Psoas muscle (tissue), 8 donors: ENCODE measurements around the gene MAP4K3. TPM values are rescaled to one million over a fixed set of nuclear protein-coding genes. Genes with fewer than 3 reads are reported as not detected.
"Not testable (repeated sequence)": the region's sequence is repeated elsewhere in the genome, so short reads cannot be mapped to it uniquely, and the experiment has no call there.

Experiments used
- ATAC-seq, 4 donors: fragments of 200-7000 bp; cut with Tn5 transposase; one replicate each; pipeline ENCODE4 v1.9.1; 2020; ENCODE audit warnings: moderate library complexity in 3 of 4, mild to moderate bottlenecking in 2 of 4
- DNase-seq, 2 donors: peaks; one replicate each; pipeline ENCODE4 v3.0.0-alpha.2; 2020
- H3K27ac ChIP-seq: fragments of 200-600 bp; one replicate; pipeline ENCODE4 v1.8.0; 2022
- H3K27me3 ChIP-seq, 3 donors: fragments of 200-600 bp in 1 of 3; one replicate each; pipeline versions ENCODE4 v1.6.1 to v1.8.0; 2013 to 2022; ENCODE audit warnings: low read length in 2 of 3, mild to moderate bottlenecking in 2 of 3, moderate library complexity in 1 of 3; ENCODE audit not compliant: insufficient read depth in 3 of 3
- H3K36me3 ChIP-seq, 2 donors: fragments of 200-600 bp in 1 of 2; one replicate each; pipeline versions ENCODE4 v1.6.1 to v1.8.0; 2013 to 2022; ENCODE audit warnings: low read depth in 1 of 2, mild to moderate bottlenecking in 1 of 2, moderate library complexity in 1 of 2; ENCODE audit not compliant: insufficient read depth in 1 of 2
- H3K4me1 ChIP-seq: fragments of 200-600 bp; one replicate; pipeline ENCODE4 v1.8.0; 2022
- H3K4me3 ChIP-seq: fragments of 200-600 bp; one replicate; pipeline ENCODE4 v1.8.0; 2022; ENCODE audit warnings: mild to moderate bottlenecking
- H3K9me3 ChIP-seq: fragments of 200-600 bp; one replicate; pipeline ENCODE4 v1.8.0; 2022
- CTCF ChIP-seq: fragments of 200-600 bp; IDR thresholded peaks from one replicate; pipeline ENCODE4 v1.8.0; 2022; ENCODE audit warnings: antibody characterized with exemption
- WGBS, 3 donors: extraction: QIAGEN DNeasy Blood & Tissue Kit; methylation state at CpG; one replicate each; pipeline versions ENCODE4 v1.1.6 to v1.1.7; 2013; 5-methylcytosine and 5-hydroxymethylcytosine counted together
- intact Hi-C, 2 donors: fragments of 100-400 bp; cut with DNase I; formaldehyde crosslinking; loops; one replicate each; pipeline versions ENCODE4 v1.11.0 to v1.14.2; 2022
- polyA plus RNA-seq, 3 donors: library from polyadenylated mRNA; stranded (reverse); fragments of 200-250 nt; gene quantifications; one replicate each; pipeline ENCODE4 v1.2.3, GENCODE V29; 2013
- total RNA-seq, 4 donors: library from RNA; stranded (reverse); fragmentation: NEBNext Ultra II Directional in 2 of 4; extraction: Animal tissue kit (Norgen Biotek cat#: 25700) in 2 of 4; gene quantifications; one replicate each; pipeline versions ENCODE4 v1.2.1 to v1.2.4, GENCODE V29; 2021 to 2023
- donor health status: healthy with polysubstance abuse.
- donor health status: DM: no; HTN: no; CAD: no; lungs with moderate emphysema.
- donor health status: Bipolar disorder and iron deficiency.
- donor health status: healthy.
- donor health status: DM: yes; HTN: yes; CAD: no.
- donor health status: DM: no; HTN: no; CAD: no.
- donor health status: DM: no; HTN: no; CAD: no.
- donor health status: DM: yes; HTN: yes; CAD: no.

MAP4K3 gene
- total and polyA plus RNA-seq, 7 donors = 8.4 to 47.7 (median 31.0) TPM

- Histone ChIP-seq H3K9me3 (no peaks in the 10 kb centered on the region), H3K27ac (peak overlapping the region; percentile 30), H3K4me1 (peaks cover 22% of the 10 kb centered on the region), H3K36me3 (peaks cover 0 to 18% of the 10 kb centered on the region in 2 donors), H3K4me3 (no peak overlapping the region), H3K27me3 (no peaks in the 10 kb centered on the region)
- intact Hi-C loops = no loop called here
- no peak for TF ChIP-seq CTCF
- WGBS, 3 donors = 38 to 88% (median 63%) methylated on average over 3 of the region's 3 CpGs
- ATAC-seq (peak in 2 of 4 donors; percentile 68 to 70), DNase-seq (no peak)
Observed at GRCh38 chr2:39335930-39336329, 101.2 kb downstream of the MAP4K3 start.

- intact Hi-C loops = no loop called here
- Histone ChIP-seq H3K9me3 (no peaks in the 10 kb centered on the region), H3K4me3 (no peak overlapping the region), H3K27ac (peak overlapping the region; percentile 30), H3K4me1 (peaks cover 17% of the 10 kb centered on the region), H3K27me3 (no peaks in the 10 kb centered on the region), H3K36me3 (peaks cover 0 to 23% of the 10 kb centered on the region in 2 donors)
- 93 to 97% (median 96%) methylated on average over 4 of the region's 4 CpGs for WGBS, 3 donors
- DNase-seq (no peak), ATAC-seq (peak in 1 of 4 donors; percentile 6)
- TF ChIP-seq CTCF = no peak
Observed at GRCh38 chr2:39334978-39335377, 102.1 kb downstream of the MAP4K3 start.

GRCh38 chr2:39334529-39334928 is 102.6 kb downstream of the MAP4K3 start:
- DNase-seq (no peak), ATAC-seq (peak in 3 of 4 donors; percentile 70 to 75 (median 74))
- intact Hi-C loops = no loop called here
- Histone ChIP-seq H3K36me3 (peaks cover 0 to 27% of the 10 kb centered on the region in 2 donors), H3K27me3 (no peaks in the 10 kb centered on the region), H3K9me3 (no peaks in the 10 kb centered on the region), H3K4me3 (no peak overlapping the region), H3K27ac (peak overlapping the region; percentile 30), H3K4me1 (peaks cover 17% of the 10 kb centered on the region)
- no peak for TF ChIP-seq CTCF

DNA sequence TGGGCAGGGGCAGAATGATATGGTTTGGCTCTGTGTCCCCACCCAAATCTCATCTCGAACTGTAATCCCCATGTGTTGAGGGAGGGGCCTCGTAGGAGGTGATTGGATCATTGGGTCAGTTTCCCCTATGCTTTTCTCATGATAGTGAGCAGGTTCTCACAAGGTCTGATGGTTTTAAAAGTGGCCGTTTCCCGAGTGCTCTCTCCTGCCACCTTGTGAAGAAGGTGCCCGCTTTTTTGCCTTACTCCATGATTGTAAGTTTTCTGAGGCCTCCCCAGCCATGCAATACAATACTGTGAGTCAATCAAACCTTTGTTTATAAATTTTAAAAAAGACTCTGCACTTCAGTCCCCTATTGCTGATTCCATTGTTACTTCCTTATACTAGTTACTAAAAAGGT is 110.4 kb downstream of the MAP4K3 start:
- no peak for TF ChIP-seq CTCF
- WGBS, 3 donors = 96 to 97% (median 96%) methylated on average over 5 of the region's 5 CpGs
- intact Hi-C loops = no loop called here
- H3K36me3 ChIP-seq = peaks cover 2 to 78% of the 10 kb centered on the region in 2 donors
- ATAC-seq = no peak
- H3K4me3 ChIP-seq = no peak overlapping the region
- no peak for DNase-seq
- H3K4me1 ChIP-seq = no peaks in the 10 kb centered on the region
- no peaks in the 10 kb centered on the region for H3K27me3 ChIP-seq
- H3K27ac ChIP-seq = no peak overlapping the region
- no peaks in the 10 kb centered on the region for H3K9me3 ChIP-seq

DNA sequence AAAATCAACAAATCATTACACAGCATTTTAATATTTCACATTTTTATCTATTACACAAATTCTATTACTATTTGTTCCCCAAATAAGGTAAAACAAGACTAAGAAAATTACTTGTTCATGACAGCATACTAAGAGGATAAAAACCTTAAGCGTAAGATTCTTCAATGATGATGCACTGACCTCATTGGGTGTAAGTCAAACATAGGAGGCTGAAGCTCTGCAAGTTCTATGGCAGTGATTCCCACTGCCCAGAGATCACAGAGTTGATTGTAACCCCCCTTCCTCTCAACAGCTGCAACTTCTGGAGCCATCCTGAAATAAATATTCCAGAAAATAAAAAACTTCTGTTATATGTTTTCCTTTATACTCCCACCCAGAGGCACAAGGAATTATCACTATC is 111.1 kb downstream of the MAP4K3 start:
- no peak for DNase-seq
- Histone ChIP-seq H3K4me3 (no peak overlapping the region), H3K4me1 (no peaks in the 10 kb centered on the region), H3K27ac (no peak overlapping the region), H3K9me3 (no peaks in the 10 kb centered on the region), H3K36me3 (peaks cover 2 to 75% of the 10 kb centered on the region in 2 donors), H3K27me3 (no peaks in the 10 kb centered on the region)
- TF ChIP-seq CTCF = no peak
- intact Hi-C loops = no loop called here
- 94 to 98% (median 95%) methylated on average over 1 of the region's 1 CpG for WGBS, 3 donors
- peak in 1 of 4 donors; percentile 49 for ATAC-seq

GRCh38 chr2:39321056-39322035 is 115.7 kb downstream of the MAP4K3 start:
- WGBS, 3 donors = 92 to 95% (median 95%) methylated on average over 12 to 16 of the region's 16 CpGs

More at GRCh38 chr2:39321056-39322035, 115.7 kb downstream of the MAP4K3 start:
- H3K27ac ChIP-seq, DNase-seq, H3K27me3 ChIP-seq, H3K4me3 ChIP-seq, H3K9me3 ChIP-seq, intact Hi-C loops, H3K4me1 ChIP-seq, ATAC-seq: not testable (repeated sequence)
- peaks cover 0 to 53% of the 10 kb centered on the region in 2 donors for H3K36me3 ChIP-seq
